K562 (cell line): ENCODE measurements around the gene CTRL. TPM values are rescaled to one million over a fixed set of nuclear protein-coding genes. Genes with fewer than 3 reads are reported as not detected.

Experiments
- CTBP1 ChIP-seq: fragments of 450-650 bp; IDR thresholded peaks from 2 replicates; pipeline ENCODE4 v1.6.1; 2016; ENCODE audit warnings: borderline replicate concordance
- KAT7 ChIP-seq: sonication (generic); formaldehyde crosslinking; IDR thresholded peaks from 2 replicates; pipeline ENCODE4 v1.8.0; 2022; ENCODE audit warnings: missing genetic modification reagents, mild to moderate bottlenecking, borderline replicate concordance
- OTX1 ChIP-seq: fragments of 450-650 bp; formaldehyde crosslinking; IDR thresholded peaks from 2 replicates; pipeline ENCODE4 v1.4.0; 2022; ENCODE audit warnings: mild to moderate bottlenecking
- SMAD1 ChIP-seq: fragments of 150-350 bp; IDR thresholded peaks from 2 replicates; pipeline ENCODE4 v1.6.1; 2014; ENCODE audit warnings: low read length, low read depth; ENCODE audit not compliant: partially characterized antibody
- TCF7L2 ChIP-seq: fragments of 150-350 bp; IDR thresholded peaks from 2 replicates; pipeline ENCODE4 v1.6.1; 2016; ENCODE audit warnings: low read depth, mild to moderate bottlenecking, low read length, moderate library complexity
- TRIM28 ChIP-seq: fragments of 450-650 bp; IDR thresholded peaks from 2 replicates; pipeline ENCODE4 v1.6.1; 2017
- XRCC4 ChIP-seq: IDR thresholded peaks from one replicate; pipeline ENCODE4 v1.6.1; 2011; ENCODE audit not compliant: insufficient read depth, insufficient read length; ENCODE audit errors: extremely low read depth
- ZNF175 ChIP-seq: fragments of 200-800 bp; sonication (Bioruptor generic); IDR thresholded peaks from 2 replicates; pipeline ENCODE4 v1.6.1; 2016; ENCODE audit warnings: low read depth, mild to moderate bottlenecking, missing genetic modification characterization, missing compliant biosample characterization
- ZNF551 ChIP-seq: fragments of 250-450 bp; sonication (Bioruptor Pico); IDR thresholded peaks from 2 replicates; pipeline ENCODE4 v1.5.0; 2021; ENCODE audit warnings: mild to moderate bottlenecking, moderate library complexity
- polyA plus RNA-seq, 8 experiments: library from polyadenylated mRNA; depleted of rRNA in 4 of 8; stranded (reverse) in 5 of 8; unstranded in 3 of 8; fragments of >200 nt; fragmentation: Nextera tagmentation in 2 of 8; fragmentation: Illumina TruSeq in 1 of 8; extraction: Ambion mirVana in 2 of 8; extraction: Trizol in 1 of 8; gene quantifications; 2 replicates each; pipeline versions ENCODE4 v1.2.1 to v1.2.3, GENCODE V29; 2011 to 2014; ENCODE audit warnings: inconsistent platforms in 1 of 8, missing spikeins in 1 of 8
- total RNA-seq, 7 experiments: library from RNA; depleted of rRNA in 6 of 7; stranded (reverse); fragments of >200 nt in 6 of 7; fragmentation: Illumina TruSeq in 2 of 7; extraction: Trizol in 2 of 7; gene quantifications; 2 replicates each; pipeline versions ENCODE4 v1.2.1 to v1.2.3, GENCODE V29; 2011 to 2021; ENCODE audit warnings: low replicate concordance in 1 of 7
- TF ChIP-seq, protein P1 (sequence below), 3 experiments: fragments of 200-800 bp in 1 of 3; fragments of 250-450 bp in 1 of 3; fragments of 450-650 bp in 1 of 3; sonication (Bioruptor Pico) in 1 of 3; sonication (Bioruptor generic) in 1 of 3; formaldehyde crosslinking in 1 of 3; IDR thresholded peaks; 2 replicates each; pipeline versions ENCODE4 v1.6.1 to v1.8.0; 2016 to 2022; ENCODE audit warnings: mild to moderate bottlenecking in 2 of 3, missing genetic modification characterization in 2 of 3, missing compliant biosample characterization in 1 of 3, moderate library complexity in 1 of 3
- TF ChIP-seq, protein P2 (sequence below): fragments of 450-650 bp; IDR thresholded peaks from 2 replicates; pipeline ENCODE4 v1.6.1; 2017; ENCODE audit warnings: antibody characterized with exemption
- TF ChIP-seq, protein P3 (sequence below): fragments of 250-450 bp; sonication (Bioruptor Pico); IDR thresholded peaks from 2 replicates; pipeline ENCODE4 v1.5.1; 2021; ENCODE audit warnings: mild to moderate bottlenecking

CTRL gene
- total and polyA plus RNA-seq, 9 of the 15 experiments (the other 6 are each of a cell fraction or from before 2014, with no cell fraction given) = 1.4 to 5.6 (median 2.5) TPM

DNA sequence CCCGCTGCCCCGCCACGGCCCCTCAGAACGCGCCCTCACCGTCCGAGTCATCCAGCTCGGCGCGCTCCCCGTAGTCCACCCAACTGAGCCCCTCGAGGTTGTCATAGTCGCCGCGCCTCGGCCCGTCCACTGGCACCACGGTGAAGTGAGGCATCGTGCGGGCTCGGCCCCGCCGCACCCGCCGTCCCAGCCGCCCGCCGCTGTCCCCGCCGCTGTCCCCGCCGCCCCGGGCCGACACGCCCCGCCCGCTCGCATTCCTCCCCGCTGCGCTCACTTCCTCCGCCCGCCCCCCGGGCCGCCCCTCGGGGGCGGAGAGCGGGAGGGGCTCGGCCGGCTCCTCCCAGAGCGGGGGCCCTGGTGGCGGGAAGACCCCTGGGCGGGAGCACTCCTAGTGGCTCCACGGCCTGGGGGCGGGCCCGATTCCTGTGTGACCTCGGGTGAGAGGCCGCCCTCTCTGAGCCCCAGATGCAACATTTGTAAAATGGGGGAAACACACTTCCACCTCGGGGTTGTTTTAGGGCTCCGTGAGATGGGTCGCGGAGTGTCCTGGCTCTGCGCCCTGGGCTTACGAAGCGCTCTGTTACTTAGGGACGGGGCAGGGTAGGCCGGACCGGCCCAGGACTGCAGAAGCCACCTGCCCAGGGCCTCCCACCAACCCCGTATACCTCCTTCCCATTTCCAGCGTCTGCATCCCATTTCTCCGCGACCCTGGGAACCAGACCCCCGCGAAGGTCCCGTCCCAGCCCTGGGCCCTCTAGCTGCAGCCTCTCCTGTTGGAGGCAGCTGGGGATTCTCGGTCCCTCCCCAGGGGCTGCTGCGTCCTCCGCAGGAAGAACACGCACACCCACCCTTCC, 37.0 kb upstream of the CTRL start, which contains the start of gene SLC12A4 (continued):
- TF ChIP-seq, protein P1, sequence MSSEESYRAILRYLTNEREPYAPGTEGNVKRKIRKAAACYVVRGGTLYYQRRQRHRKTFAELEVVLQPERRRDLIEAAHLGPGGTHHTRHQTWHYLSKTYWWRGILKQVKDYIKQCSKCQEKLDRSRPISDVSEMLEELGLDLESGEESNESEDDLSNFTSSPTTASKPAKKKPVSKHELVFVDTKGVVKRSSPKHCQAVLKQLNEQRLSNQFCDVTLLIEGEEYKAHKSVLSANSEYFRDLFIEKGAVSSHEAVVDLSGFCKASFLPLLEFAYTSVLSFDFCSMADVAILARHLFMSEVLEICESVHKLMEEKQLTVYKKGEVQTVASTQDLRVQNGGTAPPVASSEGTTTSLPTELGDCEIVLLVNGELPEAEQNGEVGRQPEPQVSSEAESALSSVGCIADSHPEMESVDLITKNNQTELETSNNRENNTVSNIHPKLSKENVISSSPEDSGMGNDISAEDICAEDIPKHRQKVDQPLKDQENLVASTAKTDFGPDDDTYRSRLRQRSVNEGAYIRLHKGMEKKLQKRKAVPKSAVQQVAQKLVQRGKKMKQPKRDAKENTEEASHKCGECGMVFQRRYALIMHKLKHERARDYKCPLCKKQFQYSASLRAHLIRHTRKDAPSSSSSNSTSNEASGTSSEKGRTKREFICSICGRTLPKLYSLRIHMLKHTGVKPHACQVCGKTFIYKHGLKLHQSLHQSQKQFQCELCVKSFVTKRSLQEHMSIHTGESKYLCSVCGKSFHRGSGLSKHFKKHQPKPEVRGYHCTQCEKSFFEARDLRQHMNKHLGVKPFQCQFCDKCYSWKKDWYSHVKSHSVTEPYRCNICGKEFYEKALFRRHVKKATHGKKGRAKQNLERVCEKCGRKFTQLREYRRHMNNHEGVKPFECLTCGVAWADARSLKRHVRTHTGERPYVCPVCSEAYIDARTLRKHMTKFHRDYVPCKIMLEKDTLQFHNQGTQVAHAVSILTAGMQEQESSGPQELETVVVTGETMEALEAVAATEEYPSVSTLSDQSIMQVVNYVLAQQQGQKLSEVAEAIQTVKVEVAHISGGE (CRISPR knock-in tag; IDR thresholded peaks at IDR 0.05) = no peak
- no peak for TF ChIP-seq OTX1 (CRISPR knock-in tag)
- TF ChIP-seq TRIM28 = no peak
- TF ChIP-seq ZNF551 = no peak
- 0 out of 2 replicates have a peak, but pooled peaks have one; percentile 8 for TF ChIP-seq ZNF175 (CRISPR knock-in tag)
- TF ChIP-seq, protein P2, sequence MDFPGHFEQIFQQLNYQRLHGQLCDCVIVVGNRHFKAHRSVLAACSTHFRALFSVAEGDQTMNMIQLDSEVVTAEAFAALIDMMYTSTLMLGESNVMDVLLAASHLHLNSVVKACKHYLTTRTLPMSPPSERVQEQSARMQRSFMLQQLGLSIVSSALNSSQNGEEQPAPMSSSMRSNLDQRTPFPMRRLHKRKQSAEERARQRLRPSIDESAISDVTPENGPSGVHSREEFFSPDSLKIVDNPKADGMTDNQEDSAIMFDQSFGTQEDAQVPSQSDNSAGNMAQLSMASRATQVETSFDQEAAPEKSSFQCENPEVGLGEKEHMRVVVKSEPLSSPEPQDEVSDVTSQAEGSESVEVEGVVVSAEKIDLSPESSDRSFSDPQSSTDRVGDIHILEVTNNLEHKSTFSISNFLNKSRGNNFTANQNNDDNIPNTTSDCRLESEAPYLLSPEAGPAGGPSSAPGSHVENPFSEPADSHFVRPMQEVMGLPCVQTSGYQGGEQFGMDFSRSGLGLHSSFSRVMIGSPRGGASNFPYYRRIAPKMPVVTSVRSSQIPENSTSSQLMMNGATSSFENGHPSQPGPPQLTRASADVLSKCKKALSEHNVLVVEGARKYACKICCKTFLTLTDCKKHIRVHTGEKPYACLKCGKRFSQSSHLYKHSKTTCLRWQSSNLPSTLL = no peak
- no peak for TF ChIP-seq SMAD1
- TF ChIP-seq, protein P3, sequence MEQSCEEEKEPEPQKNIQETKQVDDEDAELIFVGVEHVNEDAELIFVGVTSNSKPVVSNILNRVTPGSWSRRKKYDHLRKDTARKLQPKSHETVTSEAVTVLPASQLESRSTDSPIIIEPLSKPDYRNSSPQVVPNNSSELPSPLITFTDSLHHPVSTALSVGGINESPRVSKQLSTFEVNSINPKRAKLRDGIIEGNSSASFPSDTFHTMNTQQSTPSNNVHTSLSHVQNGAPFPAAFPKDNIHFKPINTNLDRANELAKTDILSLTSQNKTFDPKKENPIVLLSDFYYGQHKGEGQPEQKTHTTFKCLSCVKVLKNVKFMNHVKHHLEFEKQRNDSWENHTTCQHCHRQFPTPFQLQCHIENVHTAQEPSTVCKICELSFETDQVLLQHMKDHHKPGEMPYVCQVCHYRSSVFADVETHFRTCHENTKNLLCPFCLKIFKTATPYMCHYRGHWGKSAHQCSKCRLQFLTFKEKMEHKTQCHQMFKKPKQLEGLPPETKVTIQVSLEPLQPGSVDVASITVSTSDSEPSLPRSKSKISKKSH (CRISPR knock-in tag) = no peak
- TF ChIP-seq XRCC4 = no peak
- 0 out of 2 replicates have a peak, but pooled peaks have one; percentile 49 for TF ChIP-seq KAT7 (CRISPR knock-in tag)
- TF ChIP-seq CTBP1 = peak; percentile 56; the same call in 1 of the 2 replicates
- no peak for TF ChIP-seq TCF7L2
